CD4-positive, alpha-beta T cell treated with Interleukin-17A for 1 hour (primary cell): ENCODE data around the gene MPO.

ENCODE experiments used
- DNase-seq: peaks from one replicate; pipeline ENCODE4 v3.0.0-alpha.2; 2020

The MPO gene

GRCh38 chr17:58278661-58279015 is 2.1 kb downstream of the MPO start:
- no peak for DNase-seq

- no peak for DNase-seq
Measured at GRCh38 chr17:58277802-58278595, 2.7 kb downstream of the MPO start.

GRCh38 chr17:58277107-58277801 is 3.5 kb downstream of the MPO start:
- DNase-seq = peak; percentile 48

GRCh38 chr17:58276423-58276822 is 4.3 kb downstream of the MPO start:
- DNase-seq = no peak

- DNase-seq = no peak
Measured at GRCh38 chr17:58275417-58275816, 5.3 kb downstream of the MPO start.

GRCh38 chr17:58273453-58274104 is 7.2 kb downstream of the MPO start:
- no peak for DNase-seq

- no peak for DNase-seq
Measured at GRCh38 chr17:58272367-58273280, 8.1 kb downstream of the MPO start.

GRCh38 chr17:58271216-58271931 is 9.4 kb downstream of the MPO start:
- DNase-seq = no peak

GRCh38 chr17:58270476-58271215 is 10.1 kb downstream of the MPO start:
- DNase-seq = no peak

GRCh38 chr17:58269557-58270291 is 11.0 kb downstream of the MPO start:
- no peak for DNase-seq

- DNase-seq = no peak
Measured at GRCh38 chr17:58268774-58269556, 11.8 kb downstream of the MPO start.

- DNase-seq = no peak
Measured at GRCh38 chr17:58268326-58268725, 12.4 kb downstream of the MPO start.

- no peak for DNase-seq
Measured at GRCh38 chr17:58267347-58268324, 13.1 kb downstream of the MPO start.

- no peak for DNase-seq
Measured at GRCh38 chr17:58265902-58266875, 14.5 kb downstream of the MPO start.

GRCh38 chr17:58265271-58265670 is 15.5 kb downstream of the MPO start:
- DNase-seq = no peak

GRCh38 chr17:58264407-58265103 is 16.2 kb downstream of the MPO start:
- DNase-seq = no peak

- no peak for DNase-seq
Measured at GRCh38 chr17:58263773-58264172, 17.0 kb downstream of the MPO start.
